SK-N-MC (cell line): ENCODE measurements around the gene SLC20A1.

Source experiments
- EZH2 ChIP-seq: fragments of 200-600 bp; sonication (generic); IDR thresholded peaks from one replicate; pipeline ENCODE4 v1.6.1; 2017; ENCODE audit warnings: antibody characterized with exemption
- POLR2AphosphoS5 ChIP-seq: IDR thresholded peaks from 2 replicates; pipeline ENCODE4 v1.6.1; 2012; ENCODE audit warnings: mild to moderate bottlenecking, low read depth, low read length, borderline replicate concordance

GRCh38 chr2:112629823-112630222 is 15.9 kb upstream of the SLC20A1 start:
- TF ChIP-seq EZH2: no peak
- no peak for TF ChIP-seq POLR2AphosphoS5
